ENCODE results near the gene GABRG3.

- TF ChIP-seq CTCF (IDR thresholded peaks at IDR 0.05 in 2 of 3, conservative IDR thresholded peaks at IDR 0.05 in 1 of 3; ENCODE audit: insufficient read depth in 2 of 3, low read depth in 1 of 3, low read length in 3 of 3): no peak
- no peak for TF ChIP-seq TSHZ1 (CRISPR knock-in tag; IDR thresholded peaks at IDR 0.05)
- TF ChIP-seq SAP30 (IDR thresholded peaks at IDR 0.05; ENCODE audit: borderline replicate concordance, insufficient read depth, low read depth, low read length, poor library complexity, severe bottlenecking): no peak
- TF ChIP-seq MED1 (CRISPR knock-in tag; IDR thresholded peaks at IDR 0.05; ENCODE audit: borderline replicate concordance): no peak
- no peak for TF ChIP-seq RBBP5 (IDR thresholded peaks at IDR 0.05; ENCODE audit: borderline replicate concordance, insufficient read depth, low read length, poor library complexity, severe bottlenecking)
- TF ChIP-seq TOE1 (IDR thresholded peaks at IDR 0.05; ENCODE audit: borderline replicate concordance): no peak
- TF ChIP-seq TOE1 (CRISPR knock-in tag; IDR thresholded peaks at IDR 0.05; ENCODE audit: borderline replicate concordance, low read depth): no peak
- no peak for TF ChIP-seq MAZ (CRISPR knock-in tag; conservative IDR thresholded peaks at IDR 0.05 in 1 of 2, IDR thresholded peaks at IDR 0.05 in 1 of 2)
Measured at GRCh38 chr15:27074179-27074578, 103.2 kb downstream of the GABRG3 start.

Data from K562 (cell line).